Right cardiac atrium (tissue), 5 donors: ENCODE results near the gene LRP3. TPM values are rescaled to one million over a fixed set of nuclear protein-coding genes. Genes with fewer than 3 reads are reported as not detected.

Experiments
- ATAC-seq, 2 donors: fragments of 200-7000 bp; cut with Tn5 transposase; one replicate each; pipeline versions ENCODE4 v1.8.0 to v1.9.1; 2020; ENCODE audit warnings: moderate library complexity in 2 of 2, mild to moderate bottlenecking in 1 of 2
- DNase-seq, 3 donors: peaks; one replicate each; pipeline ENCODE4 v3.0.0-alpha.2; 2020
- H3K27ac ChIP-seq: one replicate; pipeline ENCODE4 v1.5.1; 2013; ENCODE audit warnings: mild to moderate bottlenecking, low read length, control low read depth, moderate library complexity
- H3K27me3 ChIP-seq: one replicate; pipeline ENCODE4 v1.6.1; 2013; ENCODE audit not compliant: control insufficient read depth, insufficient read depth
- H3K4me1 ChIP-seq: one replicate; pipeline ENCODE4 v1.6.1; 2013; ENCODE audit warnings: low read length; ENCODE audit not compliant: control insufficient read depth, insufficient read depth
- H3K4me3 ChIP-seq: one replicate; pipeline ENCODE4 v1.5.1; 2013; ENCODE audit warnings: low read length, control low read depth
- H3K9me3 ChIP-seq: one replicate; pipeline ENCODE4 v1.6.1; 2013; ENCODE audit warnings: low read length; ENCODE audit not compliant: control insufficient read depth
- WGBS: extraction: QIAGEN DNeasy Blood & Tissue Kit; methylation state at CpG from one replicate; pipeline ENCODE4 v1.1.7; 2013; 5-methylcytosine and 5-hydroxymethylcytosine counted together
- intact Hi-C, 4 donors: fragments of 100-400 bp; cut with DNase I; formaldehyde crosslinking; loops; one replicate each; pipeline versions ENCODE4 v1.11.0 to v1.14.0; 2022 to 2023
- polyA plus RNA-seq: library from polyadenylated mRNA; stranded (reverse); fragments of 200-250 nt; gene quantifications from one replicate; pipeline ENCODE4 v1.2.3, GENCODE V29; 2013
- total RNA-seq, 4 donors: library from RNA; stranded (reverse); fragmentation: NEBNext Ultra II Directional; extraction: Animal tissue kit (Norgen Biotek cat#: 25700); gene quantifications; one replicate each; pipeline ENCODE4 v1.2.1, GENCODE V29; 2021
- donor health status: healthy with polysubstance abuse.
- donor health status: DM: no; HTN: yes; CAD: no.
- donor health status: DM: no; HTN: no; CAD: no.
- donor health status: DM: no; HTN: yes; CAD: no; lungs with severe emphysema.
- donor health status: DM: yes; HTN: yes; CAD: no.

Gene LRP3
- total and polyA plus RNA-seq, 5 donors, result 13.2 to 20.7 (median 14.8) TPM

- WGBS, result under 1% methylated on average over 49 of the region's 49 CpGs
- Histone ChIP-seq H3K27me3 (no peaks in the 10 kb centered on the region), H3K27ac (no peak overlapping the region), H3K9me3 (no peaks in the 10 kb centered on the region), H3K4me3 (peak overlapping the region; percentile 94), H3K4me1 (peaks cover 3% of the 10 kb centered on the region)
- ATAC-seq, result peak; percentile 75 to 79
- intact Hi-C loops, result no loop called here
- peak; percentile 54 to 80 (median 75) for DNase-seq
Observed at GRCh38 chr19:33194886-33195644, 935 bp downstream of the LRP3 start.

DNA sequence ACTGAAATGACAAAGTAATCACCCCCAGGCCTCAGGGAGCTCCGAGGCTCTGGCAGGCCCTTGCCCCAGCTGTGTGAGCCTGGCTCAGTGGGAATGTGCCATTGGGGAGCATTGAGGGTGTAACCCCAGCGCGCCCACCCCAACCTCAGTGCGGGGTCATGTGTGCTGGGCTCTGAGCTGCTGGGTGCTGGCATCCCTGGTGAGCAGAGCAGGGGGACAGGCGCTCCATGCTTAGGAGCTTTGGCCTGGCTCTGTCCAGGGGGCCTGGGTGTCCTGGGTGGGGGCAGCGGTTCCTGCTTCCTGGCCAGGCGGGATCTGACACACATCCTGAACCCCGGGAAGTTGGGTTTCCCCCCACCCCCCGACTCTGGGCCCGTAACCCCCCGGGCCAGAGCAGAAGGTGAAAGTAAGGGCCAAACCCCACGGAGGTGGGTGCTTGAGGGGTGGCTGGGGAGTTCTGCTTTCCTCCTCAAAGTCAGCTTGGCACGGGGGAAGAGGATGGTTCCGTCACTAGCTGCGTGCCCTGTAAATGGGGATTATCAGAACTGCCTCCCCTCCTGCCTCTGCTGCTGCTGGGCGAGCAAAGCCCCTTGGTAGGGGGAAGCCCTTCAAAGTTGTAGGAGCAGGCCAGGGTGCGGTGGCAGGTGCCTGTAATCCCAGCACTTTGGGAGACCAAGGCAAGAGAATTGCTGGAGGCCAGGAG lies 1.7 kb downstream of the LRP3 start:
- ATAC-seq, result peak in 1 of 2 donors; percentile 4
- intact Hi-C loops, result no loop called here
- no peak for DNase-seq
- no peaks in the 10 kb centered on the region for H3K9me3 ChIP-seq
- H3K4me3 ChIP-seq, result no peak overlapping the region
- no peak overlapping the region for H3K27ac ChIP-seq
- 69% methylated on average over 17 of the region's 17 CpGs for WGBS
- H3K27me3 ChIP-seq, result no peaks in the 10 kb centered on the region
- H3K4me1 ChIP-seq, result peaks cover 3% of the 10 kb centered on the region

GRCh38 chr19:33196446-33197193 lies 2.5 kb downstream of the LRP3 start:
- intact Hi-C loops, result no loop called here
- H3K27ac ChIP-seq, result no peak overlapping the region
- H3K27me3 ChIP-seq, result no peaks in the 10 kb centered on the region
- H3K4me1 ChIP-seq, result peaks cover 3% of the 10 kb centered on the region
- DNase-seq (no peak), ATAC-seq (no peak)
- no peak overlapping the region for H3K4me3 ChIP-seq
- no peaks in the 10 kb centered on the region for H3K9me3 ChIP-seq
- WGBS, result 93% methylated on average over 10 of the region's 10 CpGs

DNA sequence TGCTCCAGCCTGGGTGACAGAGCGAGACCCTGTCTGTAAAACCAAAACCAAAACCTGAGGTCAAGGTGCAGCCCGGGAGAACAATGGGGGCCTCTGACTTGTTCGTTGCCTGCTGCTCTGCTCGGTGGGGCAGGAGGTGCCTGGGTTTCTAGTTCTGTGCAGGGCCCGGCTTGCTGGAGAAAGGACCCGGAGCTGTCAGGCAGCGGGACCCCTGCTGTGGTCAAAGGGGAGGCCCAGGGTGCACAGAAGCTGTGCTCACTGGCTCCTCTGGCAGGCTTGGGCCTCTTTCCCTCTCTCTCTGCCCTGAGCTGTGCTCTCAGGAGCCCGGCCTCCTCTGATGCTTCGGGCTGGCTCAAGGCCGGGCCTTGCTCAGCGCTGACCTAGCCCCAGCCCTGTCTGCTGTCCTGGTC lies 3.5 kb downstream of the LRP3 start:
- H3K27ac ChIP-seq, result no peak overlapping the region
- no peak overlapping the region for H3K4me3 ChIP-seq
- H3K9me3 ChIP-seq, result no peaks in the 10 kb centered on the region
- DNase-seq (no peak), ATAC-seq (no peak)
- 92% methylated on average over 11 of the region's 11 CpGs for WGBS
- intact Hi-C loops, result no loop called here
- H3K27me3 ChIP-seq, result no peaks in the 10 kb centered on the region
- peaks cover 3% of the 10 kb centered on the region for H3K4me1 ChIP-seq

GRCh38 chr19:33198169-33198568 lies 4.0 kb downstream of the LRP3 start:
- intact Hi-C loops, result no loop called here
- H3K4me1 ChIP-seq, result peaks cover 3% of the 10 kb centered on the region
- no peak overlapping the region for H3K27ac ChIP-seq
- DNase-seq (peak in 1 of 3 donors; percentile 16), ATAC-seq (no peak)
- H3K9me3 ChIP-seq, result no peaks in the 10 kb centered on the region
- no peaks in the 10 kb centered on the region for H3K27me3 ChIP-seq
- no peak overlapping the region for H3K4me3 ChIP-seq
- 88% methylated on average over 7 of the region's 7 CpGs for WGBS

DNA sequence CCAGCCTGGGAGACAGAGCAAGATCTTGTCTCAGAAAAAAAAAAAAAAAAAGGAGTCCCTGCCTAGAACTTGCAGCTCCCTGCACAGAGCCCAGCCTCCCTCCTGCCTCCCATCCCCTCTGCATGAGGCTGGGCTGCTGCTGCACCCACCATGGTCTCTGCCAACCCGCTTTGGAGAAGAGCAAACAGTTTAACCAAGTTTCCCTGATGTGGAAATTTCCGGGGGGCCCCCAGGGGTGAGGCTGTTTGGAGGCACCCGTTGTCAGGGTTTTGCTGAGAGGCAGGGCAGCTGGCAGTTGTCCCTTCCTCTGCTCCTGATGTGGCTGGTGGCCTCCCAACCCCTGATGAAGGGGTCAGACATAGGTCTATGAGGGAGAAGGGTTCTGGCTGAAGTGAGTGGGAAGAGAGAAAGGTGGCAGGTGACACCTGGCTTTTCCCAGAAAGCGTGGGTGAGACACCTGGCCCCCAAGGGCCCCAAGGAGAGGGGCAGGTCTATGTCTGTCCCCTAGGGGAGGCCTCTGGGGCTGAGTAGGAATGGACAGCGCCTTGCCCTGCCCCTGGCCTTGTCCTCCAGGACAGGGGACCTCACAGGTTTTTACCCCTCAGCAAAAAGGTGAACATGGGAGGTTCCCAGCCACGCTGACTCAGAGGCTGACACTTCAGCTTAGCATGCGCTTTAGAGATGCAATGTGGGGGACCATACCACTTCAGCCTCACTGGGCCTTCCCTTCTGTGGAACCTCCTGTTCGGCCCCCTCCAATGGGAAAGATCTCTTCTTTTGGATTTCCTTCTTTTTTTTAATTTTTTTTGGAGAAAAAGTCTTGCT lies 5.5 kb downstream of the LRP3 start:
- Histone ChIP-seq H3K4me3 (no peak overlapping the region), H3K4me1 (peaks cover 3% of the 10 kb centered on the region), H3K9me3 (no peaks in the 10 kb centered on the region), H3K27me3 (no peaks in the 10 kb centered on the region), H3K27ac (no peak overlapping the region)
- ATAC-seq, result no peak
- peak in 1 of 3 donors; percentile 34 for DNase-seq
- 80% methylated on average over 8 of the region's 8 CpGs for WGBS
- intact Hi-C loops, result no loop called here

DNA sequence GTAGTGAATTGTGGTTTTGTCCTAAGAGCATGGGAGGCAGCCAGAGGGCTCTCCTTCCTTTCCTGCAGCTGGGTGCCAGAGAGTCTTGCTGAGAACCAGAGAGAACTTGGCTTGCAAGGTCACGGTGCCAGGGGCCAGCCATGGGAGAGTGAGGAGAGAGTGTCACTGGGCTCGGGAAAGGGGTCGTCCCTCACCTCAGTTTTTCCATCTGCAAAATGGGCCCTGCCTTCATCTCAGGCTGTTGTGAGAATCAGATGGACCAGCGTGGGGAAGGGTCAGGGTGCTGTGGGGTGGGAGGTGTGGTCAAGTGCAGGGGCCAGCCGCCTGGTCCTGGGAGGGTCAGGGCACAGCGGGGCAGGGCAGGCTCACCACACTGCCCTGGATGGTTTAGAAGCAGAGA lies 7.3 kb downstream of the LRP3 start:
- H3K27me3 ChIP-seq, result no peaks in the 10 kb centered on the region
- H3K4me1 ChIP-seq, result no peaks in the 10 kb centered on the region
- ATAC-seq, result no peak
- no peaks in the 10 kb centered on the region for H3K9me3 ChIP-seq
- no peak overlapping the region for H3K27ac ChIP-seq
- 93% methylated on average over 6 of the region's 6 CpGs for whole genome bisulfite sequencing
- intact Hi-C loops, result no loop called here
- no peak for DNase-seq
- H3K4me3 ChIP-seq, result no peak overlapping the region

DNA sequence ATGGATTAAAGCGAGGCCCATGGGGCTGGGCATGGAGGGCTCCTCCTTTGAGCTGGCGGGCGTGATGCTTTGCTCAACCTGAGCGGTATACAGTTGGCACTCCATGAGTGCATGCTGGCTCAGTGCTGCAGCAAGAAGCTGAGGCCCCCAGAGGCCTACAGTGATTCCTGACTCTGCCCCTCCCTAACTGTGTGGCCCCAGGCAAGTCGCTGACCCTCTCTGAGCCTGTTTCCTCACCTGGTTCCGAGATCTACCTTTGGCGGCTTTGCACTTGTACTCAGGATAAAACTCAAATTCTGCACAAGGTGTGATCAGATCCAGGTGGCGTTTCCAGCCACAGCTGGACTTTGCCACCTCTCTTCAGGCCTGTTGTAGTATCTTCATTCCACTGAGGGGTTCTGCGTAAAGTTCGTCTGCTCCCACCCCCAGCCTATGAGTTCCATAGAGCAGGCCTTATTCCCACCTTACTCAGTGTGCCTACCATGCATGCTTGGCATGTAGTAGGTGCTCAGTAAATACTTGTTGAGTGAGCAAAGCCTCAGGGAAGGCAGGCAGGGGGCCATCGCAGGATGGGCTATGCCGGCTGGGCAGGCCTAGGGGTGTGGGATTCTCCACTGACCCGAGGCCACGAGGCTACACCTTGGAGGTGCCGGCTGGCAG lies 7.9 kb downstream of the LRP3 start:
- intact Hi-C loops, result no loop called here
- ATAC-seq, result no peak
- H3K4me1 ChIP-seq, result no peaks in the 10 kb centered on the region
- H3K4me3 ChIP-seq, result no peak overlapping the region
- H3K9me3 ChIP-seq, result no peaks in the 10 kb centered on the region
- no peak overlapping the region for H3K27ac ChIP-seq
- H3K27me3 ChIP-seq, result no peaks in the 10 kb centered on the region
- 95% methylated on average over 15 of the region's 15 CpGs for WGBS
- DNase-seq, result no peak

GRCh38 chr19:33202546-33203507 lies 8.7 kb downstream of the LRP3 start:
- Histone ChIP-seq H3K27me3 (no peaks in the 10 kb centered on the region), H3K27ac (no peak overlapping the region), H3K4me3 (no peak overlapping the region), H3K9me3 (no peaks in the 10 kb centered on the region), H3K4me1 (no peaks in the 10 kb centered on the region)
- intact Hi-C loops, result no loop called here
- DNase-seq (no peak), ATAC-seq (no peak)
- 91% methylated on average over 27 of the region's 27 CpGs for WGBS
